Pancreas (tissue), 10 donors: ENCODE measurements around the gene CEBPG. TPM values are rescaled to one million over a fixed set of nuclear protein-coding genes. Genes with fewer than 3 reads are reported as not detected.
A peak's percentile ranks its signal among the peaks of the same experiment; 100 is the strongest.

ENCODE experiments used
- ATAC-seq, 4 donors: fragments of 200-7000 bp; cut with Tn5 transposase; one replicate each; pipeline versions ENCODE4 v1.8.0 to v1.9.1; 2020; ENCODE audit warnings: mild to moderate bottlenecking in 4 of 4, moderate library complexity in 4 of 4
- DNase-seq, 6 donors: peaks; one replicate each; pipeline ENCODE4 v3.0.0-alpha.2; 2020
- FAIRE-seq: peaks from 2 replicates; lab custom pipeline; 2012; peaks lifted over from hg19 to GRCh38; lab: Jason Lieb, UNC
- H3K27ac ChIP-seq, 4 donors: fragments of 200-600 bp; sonication (generic); 1 replicate in 3 of 4; 2 replicates in 1 of 4; pipeline versions ENCODE4 v1.5.0 to v1.8.0; 2020
- H3K27me3 ChIP-seq, 4 donors: fragments of 200-600 bp; one replicate each; pipeline ENCODE4 v1.8.0; 2021
- H3K36me3 ChIP-seq, 3 donors: fragments of 200-600 bp; sonication (generic) in 1 of 3; one replicate each; pipeline versions ENCODE4 v1.5.0 to v1.8.0; 2020 to 2021
- H3K4me1 ChIP-seq, 3 donors: fragments of 200-600 bp; one replicate each; pipeline ENCODE4 v1.8.0; 2021
- H3K4me3 ChIP-seq, 4 donors: fragments of 200-600 bp; sonication (generic) in 2 of 4; one replicate each; pipeline versions ENCODE4 v1.5.0 to v1.8.0; 2020 to 2021
- H3K9me3 ChIP-seq, 4 donors: fragments of 200-600 bp; one replicate each; pipeline ENCODE4 v1.8.0; 2021
- CTCF ChIP-seq, 4 donors: fragments of 200-600 bp; sonication (generic) in 3 of 4; IDR thresholded peaks; one replicate each; pipeline versions ENCODE4 v1.5.0 to v1.8.0; 2021; ENCODE audit warnings: antibody characterized with exemption in 4 of 4
- WGBS, 2 donors: extraction: QIAGEN DNeasy Blood & Tissue Kit; methylation state at CpG; one replicate each; pipeline ENCODE4 v1.1.7; 2013; 5-methylcytosine and 5-hydroxymethylcytosine counted together
- intact Hi-C, 3 donors: fragments of 100-400 bp; cut with DNase I; formaldehyde crosslinking; loops; one replicate each; pipeline versions ENCODE4 v1.11.1 to v1.14.2; 2022
- polyA plus RNA-seq, 2 donors: library from polyadenylated mRNA; stranded (reverse); fragments of 200-250 nt; gene quantifications; one replicate each; pipeline ENCODE4 v1.2.3, GENCODE V29; 2013
- total RNA-seq, 6 donors: library from RNA; stranded (reverse); fragmentation: NEBNext Ultra II Directional in 4 of 6; extraction: Animal tissue kit (Norgen Biotek cat#: 25700) in 4 of 6; gene quantifications; one replicate each; pipeline versions ENCODE4 v1.2.1 to v1.2.4, GENCODE V29; 2021 to 2023
- donor health status: healthy with polysubstance abuse.
- donor health status: DM: no; HTN: no; CAD: no; lungs with moderate emphysema.
- donor health status: DM: no; HTN: no; CAD: no.
- donor health status: control.
- donor health status: control.
- donor health status: Bipolar disorder and iron deficiency.
- donor health status: DM: yes; HTN: yes; CAD: no.
- donor health status: DM: no; HTN: no; CAD: no.
- donor health status: DM: no; HTN: no; CAD: no.
- donor health status: DM: yes; HTN: yes; CAD: no.

Gene CEBPG
- total and polyA plus RNA-seq, 8 donors: 6.2 to 34.5 (median 9.4) TPM

GRCh38 chr19:33408116-33408515 lies 34.6 kb downstream of the CEBPG start:
- no peak for FAIRE-seq
- intact Hi-C loops: loop anchor here in 1 of 3 donors (10.0 kb wide), 1 partner anchor 163 kb away; no protein-coding TSS in a partner anchor

GRCh38 chr19:33408538-33409434 lies 35.3 kb downstream of the CEBPG start:
- intact Hi-C loops: loop anchor here in 1 of 3 donors (10.0 kb wide), 1 partner anchor 164 kb away; no protein-coding TSS in a partner anchor
- Histone ChIP-seq H3K27me3 (no peaks in the 10 kb centered on the region), H3K4me3 (no peak overlapping the region), H3K4me1 (peaks cover 0 to 2% (median 0%) of the 10 kb centered on the region in 3 donors), H3K27ac (no peak overlapping the region), H3K9me3 (no peaks in the 10 kb centered on the region), H3K36me3 (no peaks in the 10 kb centered on the region)
- FAIRE-seq: no peak
- peak in 1 of 6 donors; percentile 41 for DNase-seq
- TF ChIP-seq CTCF (IDR thresholded peaks at IDR 0.05): no peak
- 78% methylated on average over 18 of the region's 18 CpGs for WGBS, 2 donors
- ATAC-seq: no peak

More at GRCh38 chr19:33408116-33408515, 34.6 kb downstream of the CEBPG start:
- peaks cover 2 to 9% (median 6%) of the 10 kb centered on the region in 3 donors for H3K4me1 ChIP-seq
- no peaks in the 10 kb centered on the region for H3K9me3 ChIP-seq
- whole genome bisulfite sequencing, 2 donors: 85 to 86% methylated on average over 13 of the region's 13 CpGs
- TF ChIP-seq CTCF (IDR thresholded peaks at IDR 0.05): no peak
- ATAC-seq: no peak
- H3K36me3 ChIP-seq: no peaks in the 10 kb centered on the region
- H3K4me3 ChIP-seq: no peak overlapping the region
- DNase-seq: no peak
- H3K27ac ChIP-seq: no peak overlapping the region
- no peaks in the 10 kb centered on the region for H3K27me3 ChIP-seq

GRCh38 chr19:33409906-33410685 lies 36.6 kb downstream of the CEBPG start:
- DNase-seq (peak in 1 of 6 donors; percentile 63), ATAC-seq (no peak), FAIRE-seq (no peak)
- no peak for TF ChIP-seq CTCF (IDR thresholded peaks at IDR 0.05)
- WGBS, 2 donors: 91 to 94% methylated on average over 27 of the region's 27 CpGs
- Histone ChIP-seq H3K4me1 (no peaks in the 10 kb centered on the region), H3K27ac (no peak overlapping the region), H3K27me3 (no peaks in the 10 kb centered on the region), H3K9me3 (no peaks in the 10 kb centered on the region), H3K36me3 (no peaks in the 10 kb centered on the region), H3K4me3 (no peak overlapping the region)
- intact Hi-C loops: loop anchor here in 1 of 3 donors (10.0 kb wide), 1 partner anchor 165 kb away; no protein-coding TSS in a partner anchor

- no peaks in the 10 kb centered on the region for H3K4me1 ChIP-seq
- no peak overlapping the region for H3K27ac ChIP-seq
- H3K4me3 ChIP-seq: no peak overlapping the region
- DNase-seq: peak in 1 of 6 donors; percentile 54
- H3K9me3 ChIP-seq: no peaks in the 10 kb centered on the region
- no peak for TF ChIP-seq CTCF (IDR thresholded peaks at IDR 0.05)
- FAIRE-seq: no peak
- H3K36me3 ChIP-seq: no peaks in the 10 kb centered on the region
- H3K27me3 ChIP-seq: no peaks in the 10 kb centered on the region
- 84 to 90% methylated on average over 21 of the region's 21 CpGs for WGBS, 2 donors
- intact Hi-C loops: no loop called here
- no peak for ATAC-seq
Measured at GRCh38 chr19:33410915-33411401, 37.4 kb downstream of the CEBPG start.
